Stimulated activated naive CD8-positive, alpha-beta T cell treated with anti-CD3 and anti-CD28 coated beads, Interleukin-15, Interleukin-2, amounts not matched to agents 100 ng/mL and 50 ng/mL, for 24 hours (primary cell): Measurements from ENCODE around the gene AOC2.
"Not testable (repeated sequence)": the region's sequence is repeated elsewhere in the genome, so short reads cannot be mapped to it uniquely, and the experiment has no call there.

ENCODE experiments used
- H3K27ac Mint-ChIP-seq: one replicate; pipeline ENCODE4 v1.8.0; 2021; ENCODE audit warnings: mild to moderate bottlenecking, mixed read lengths
- H3K27me3 Mint-ChIP-seq: one replicate; pipeline ENCODE4 v1.8.0; 2021; ENCODE audit warnings: mixed read lengths
- H3K36me3 Mint-ChIP-seq: one replicate; pipeline ENCODE4 v1.8.0; 2021; ENCODE audit warnings: low read depth, mixed read lengths
- H3K4me1 Mint-ChIP-seq: one replicate; pipeline ENCODE4 v1.8.0; 2021; ENCODE audit warnings: low read depth, mixed read lengths
- H3K4me3 Mint-ChIP-seq: one replicate; pipeline ENCODE4 v1.8.0; 2021; ENCODE audit warnings: mild to moderate bottlenecking, mixed read lengths
- H3K9me3 Mint-ChIP-seq: one replicate; pipeline ENCODE4 v1.8.0; 2021; ENCODE audit warnings: mixed read lengths

AOC2 gene

GRCh38 chr17:42857389-42857788 lies 13.0 kb downstream of the AOC2 start:
- Mint-ChIP-seq H3K4me3 (no peak overlapping the region), H3K27ac (no peak overlapping the region), H3K9me3 (no peaks in the 10 kb centered on the region), H3K27me3 (peaks cover 3% of the 10 kb centered on the region), H3K4me1 (no peaks in the 10 kb centered on the region), H3K36me3 (no peaks in the 10 kb centered on the region)

GRCh38 chr17:42865638-42866094 lies 21.3 kb downstream of the AOC2 start:
- no peak overlapping the region for H3K27ac Mint-ChIP-seq

GRCh38 chr17:42866216-42866615 lies 21.8 kb downstream of the AOC2 start:
- H3K4me1 Mint-ChIP-seq = no peaks in the 10 kb centered on the region
- no peak overlapping the region for H3K4me3 Mint-ChIP-seq
- peaks cover 7% of the 10 kb centered on the region for H3K27me3 Mint-ChIP-seq
- H3K36me3 Mint-ChIP-seq = no peaks in the 10 kb centered on the region
- no peak overlapping the region for H3K27ac Mint-ChIP-seq
- no peaks in the 10 kb centered on the region for H3K9me3 Mint-ChIP-seq

More at GRCh38 chr17:42865638-42866094, 21.3 kb downstream of the AOC2 start:
- Mint-ChIP-seq H3K36me3 (no peaks in the 10 kb centered on the region), H3K4me1 (no peaks in the 10 kb centered on the region), H3K9me3 (no peaks in the 10 kb centered on the region), H3K27me3 (peaks cover 7% of the 10 kb centered on the region), H3K4me3 (no peak overlapping the region)

GRCh38 chr17:42866631-42867575 lies 22.5 kb downstream of the AOC2 start:
- H3K4me1 Mint-ChIP-seq = no peaks in the 10 kb centered on the region
- H3K36me3 Mint-ChIP-seq = no peaks in the 10 kb centered on the region
- H3K9me3 Mint-ChIP-seq = peaks cover 4% of the 10 kb centered on the region
- H3K27ac Mint-ChIP-seq = no peak overlapping the region
- no peak overlapping the region for H3K4me3 Mint-ChIP-seq
- peaks cover 12% of the 10 kb centered on the region for H3K27me3 Mint-ChIP-seq

GRCh38 chr17:42867694-42868261 lies 23.4 kb downstream of the AOC2 start:
- H3K27ac Mint-ChIP-seq, H3K4me1 Mint-ChIP-seq, H3K36me3 Mint-ChIP-seq, H3K9me3 Mint-ChIP-seq, H3K27me3 Mint-ChIP-seq, H3K4me3 Mint-ChIP-seq: not testable (repeated sequence)

- Mint-ChIP-seq H3K27ac (no peak overlapping the region), H3K27me3 (peaks cover 10% of the 10 kb centered on the region), H3K4me3 (no peak overlapping the region), H3K9me3 (peaks cover 4% of the 10 kb centered on the region), H3K4me1 (no peaks in the 10 kb centered on the region), H3K36me3 (no peaks in the 10 kb centered on the region)
These were observed 24.0 kb downstream of the AOC2 start for GRCh38 chr17:42868338-42868737.

- Mint-ChIP-seq H3K9me3 (peaks cover 4% of the 10 kb centered on the region), H3K36me3 (no peaks in the 10 kb centered on the region), H3K4me3 (no peak overlapping the region), H3K4me1 (no peaks in the 10 kb centered on the region), H3K27ac (no peak overlapping the region), H3K27me3 (peaks cover 5% of the 10 kb centered on the region)
These were observed 27.3 kb downstream of the AOC2 start for GRCh38 chr17:42871647-42872046.

- Mint-ChIP-seq H3K36me3 (no peaks in the 10 kb centered on the region), H3K4me1 (no peaks in the 10 kb centered on the region), H3K4me3 (no peak overlapping the region), H3K27me3 (peaks cover 9% of the 10 kb centered on the region), H3K27ac (no peak overlapping the region), H3K9me3 (peaks cover 4% of the 10 kb centered on the region)
These were observed 28.0 kb downstream of the AOC2 start for GRCh38 chr17:42872251-42872965.

- H3K27ac Mint-ChIP-seq = no peak overlapping the region
These were observed 28.9 kb downstream of the AOC2 start for GRCh38 chr17:42873315-42873714.

GRCh38 chr17:42873932-42874695 lies 29.7 kb downstream of the AOC2 start:
- H3K9me3 Mint-ChIP-seq, H3K4me1 Mint-ChIP-seq, H3K27ac Mint-ChIP-seq, H3K4me3 Mint-ChIP-seq, H3K36me3 Mint-ChIP-seq: not testable (repeated sequence)
- H3K27me3 Mint-ChIP-seq = peaks cover 19% of the 10 kb centered on the region

More at GRCh38 chr17:42873315-42873714, 28.9 kb downstream of the AOC2 start:
- peaks cover 4% of the 10 kb centered on the region for H3K9me3 Mint-ChIP-seq
- no peak overlapping the region for H3K4me3 Mint-ChIP-seq
- peaks cover 13% of the 10 kb centered on the region for H3K27me3 Mint-ChIP-seq
- H3K36me3 Mint-ChIP-seq = no peaks in the 10 kb centered on the region
- H3K4me1 Mint-ChIP-seq = no peaks in the 10 kb centered on the region

GRCh38 chr17:42877037-42877436 lies 32.7 kb downstream of the AOC2 start:
- Mint-ChIP-seq H3K4me1 (no peaks in the 10 kb centered on the region), H3K27me3 (peaks cover 18% of the 10 kb centered on the region), H3K9me3 (no peaks in the 10 kb centered on the region), H3K36me3 (no peaks in the 10 kb centered on the region), H3K27ac (no peak overlapping the region), H3K4me3 (no peak overlapping the region)

GRCh38 chr17:42878123-42878880 lies 33.9 kb downstream of the AOC2 start:
- Mint-ChIP-seq H3K27me3 (peaks cover 18% of the 10 kb centered on the region), H3K36me3 (no peaks in the 10 kb centered on the region), H3K4me3 (no peak overlapping the region), H3K27ac (no peak overlapping the region), H3K4me1 (no peaks in the 10 kb centered on the region), H3K9me3 (no peaks in the 10 kb centered on the region)

GRCh38 chr17:42878924-42879595 lies 34.7 kb downstream of the AOC2 start:
- H3K27ac Mint-ChIP-seq = no peak overlapping the region
- no peaks in the 10 kb centered on the region for H3K36me3 Mint-ChIP-seq
- H3K4me3 Mint-ChIP-seq = no peak overlapping the region
- H3K27me3 Mint-ChIP-seq = peaks cover 18% of the 10 kb centered on the region
- no peaks in the 10 kb centered on the region for H3K9me3 Mint-ChIP-seq
- H3K4me1 Mint-ChIP-seq = no peaks in the 10 kb centered on the region
